Endothelial cell of umbilical vein (primary cell): ENCODE results near the gene ACER3. TPM values are rescaled to one million over a fixed set of nuclear protein-coding genes. Genes with fewer than 3 reads are reported as not detected.

Source experiments
- BruUV-seq: library from RNA; stranded (reverse); fragments of 400-500 nt; replicated peaks from 2 replicates; lab custom pipeline; 2021; lab: Mats Ljungman, UMichigan
- CTCF ChIA-PET: fragments of 300-600, 350-600 bp; sonication (Branson Sonifier 250); formaldehyde crosslinking; loops from one replicate; lab custom pipeline; 2021; ENCODE audit warnings: antibody characterized with exemption, inconsistent platforms; lab: Charles Lee
- POLR2A ChIA-PET: fragments of 300-600, 350-600 bp; sonication (Branson Sonifier 250); formaldehyde crosslinking; loops from one replicate; lab custom pipeline; 2021; ENCODE audit warnings: antibody characterized with exemption, inconsistent platforms; lab: Charles Lee
- DNase-seq: peaks from one replicate; pipeline ENCODE4 v3.0.0-alpha.2; 2011; ENCODE audit warnings: low read depth, low spot score
- FAIRE-seq: peaks from 2 replicates; lab custom pipeline; 2011; peaks lifted over from hg19 to GRCh38; lab: Jason Lieb, UNC
- H2AFZ ChIP-seq: 2 replicates; pipeline ENCODE4 v1.6.0; 2012; ENCODE audit warnings: low read depth, low read length, control low read depth, inconsistent platforms
- H3K27ac ChIP-seq: 2 replicates; pipeline ENCODE4 v1.5.1; 2011; ENCODE audit warnings: low read depth, mild to moderate bottlenecking, control low read depth, low read length, moderate library complexity; ENCODE audit not compliant: insufficient read depth
- H3K27me3 ChIP-seq, 2 experiments: 2 replicates each; pipeline versions ENCODE4 v1.6.0 to v1.6.1; 2011; ENCODE audit warnings: low read length in 2 of 2, mixed read lengths in 1 of 2; ENCODE audit not compliant: control insufficient read depth in 2 of 2, insufficient read depth in 2 of 2
- H3K36me3 ChIP-seq, 2 experiments: 2 replicates in 1 of 2; 3 replicates in 1 of 2; pipeline ENCODE4 v1.5.1; 2011; ENCODE audit warnings: low read length in 2 of 2, mild to moderate bottlenecking in 1 of 2, moderate library complexity in 1 of 2; ENCODE audit not compliant: control insufficient read depth in 2 of 2, insufficient read depth in 2 of 2; ENCODE audit errors: extremely low read depth in 1 of 2
- H3K4me1 ChIP-seq: 3 replicates; pipeline ENCODE4 v1.5.1; 2011; ENCODE audit warnings: mild to moderate bottlenecking, low read length; ENCODE audit not compliant: control insufficient read depth, insufficient read depth; ENCODE audit errors: extremely low read depth
- H3K4me2 ChIP-seq: 2 replicates; pipeline ENCODE4 v1.6.1; 2011; ENCODE audit warnings: low read length, control low read depth, mixed read lengths; ENCODE audit not compliant: insufficient read depth
- H3K4me3 ChIP-seq, 3 experiments: fragments of 200-600 bp in 1 of 3; sonication (generic), shearing (Covaris generic) in 1 of 3; replicated peaks in 1 of 3; 2 replicates each; pipeline ENCODE4 v1.5.1; 2011 to 2016; ENCODE audit warnings: control low read depth in 3 of 3, low read length in 3 of 3, mild to moderate bottlenecking in 2 of 3, inconsistent platforms in 1 of 3, low read depth in 1 of 3, moderate library complexity in 1 of 3; ENCODE audit not compliant: insufficient read depth in 1 of 3
- H3K79me2 ChIP-seq: 2 replicates; pipeline ENCODE4 v1.6.0; 2012; ENCODE audit warnings: low read length, inconsistent platforms; ENCODE audit not compliant: control insufficient read depth, insufficient read depth
- H3K9ac ChIP-seq: replicated peaks from 2 replicates; pipeline ENCODE3; 2011; ENCODE audit warnings: low read length, control low read depth; ENCODE audit not compliant: insufficient read depth; ENCODE audit errors: extremely low read depth
- H3K9me1 ChIP-seq: replicated peaks from 3 replicates; pipeline ENCODE4 v1.6.0; 2011; ENCODE audit warnings: mild to moderate bottlenecking, low read length; ENCODE audit not compliant: control insufficient read depth, insufficient read depth; ENCODE audit errors: extremely low read depth
- H3K9me3 ChIP-seq: replicated peaks from 2 replicates; pipeline ENCODE4 v1.5.1; 2012; ENCODE audit warnings: low read length, inconsistent platforms; ENCODE audit not compliant: control insufficient read depth, insufficient read depth
- H4K20me1 ChIP-seq: replicated peaks from 2 replicates; pipeline ENCODE3; 2011; ENCODE audit warnings: mild to moderate bottlenecking, low read length; ENCODE audit not compliant: control insufficient read depth, insufficient read depth; ENCODE audit errors: extremely low read depth
- CTCF ChIP-seq, 2 donors: IDR thresholded peaks; 1 replicate in 1 of 2; 2 replicates in 1 of 2; pipeline ENCODE4 v1.5.1; 2011; ENCODE audit warnings: low read length in 2 of 2, mild to moderate bottlenecking in 2 of 2, moderate library complexity in 2 of 2, control low read depth in 1 of 2, inconsistent platforms in 1 of 2, low read depth in 1 of 2; ENCODE audit not compliant: insufficient read depth in 1 of 2; ENCODE audit errors: extremely low read depth in 1 of 2
- EZH2 ChIP-seq: IDR thresholded peaks from 2 replicates; pipeline ENCODE4 v1.6.1; 2012; ENCODE audit warnings: borderline replicate concordance, low read depth, mild to moderate bottlenecking, moderate library complexity, low read length, inconsistent platforms; ENCODE audit not compliant: severe bottlenecking
- FOS ChIP-seq: IDR thresholded peaks from 2 replicates; pipeline ENCODE4 v1.6.1; 2011; ENCODE audit warnings: mild to moderate bottlenecking, low read length, moderate library complexity, borderline replicate concordance; ENCODE audit not compliant: insufficient read depth
- GATA2 ChIP-seq: IDR thresholded peaks from 2 replicates; pipeline ENCODE4 v1.7.0; 2011; ENCODE audit warnings: low read depth, mild to moderate bottlenecking, moderate library complexity, mixed read lengths, low read length; ENCODE audit not compliant: insufficient read length, insufficient read depth
- JUN ChIP-seq: IDR thresholded peaks from 2 replicates; pipeline ENCODE4 v1.6.1; 2011; ENCODE audit warnings: borderline replicate concordance, low read depth; ENCODE audit not compliant: insufficient read length, insufficient read depth
- MAX ChIP-seq: IDR thresholded peaks from 2 replicates; pipeline ENCODE4 v1.6.1; 2011; ENCODE audit not compliant: insufficient read depth, insufficient read length
- MYC ChIP-seq: IDR thresholded peaks from one replicate; pipeline ENCODE4 v1.6.1; 2011; ENCODE audit warnings: mild to moderate bottlenecking, low read depth, low read length
- POLR2A ChIP-seq: IDR thresholded peaks from 2 replicates; pipeline ENCODE4 v1.6.1; 2012; ENCODE audit warnings: low read depth, mild to moderate bottlenecking, control low read depth, low read length
- POLR2AphosphoS5 ChIP-seq: IDR thresholded peaks from 2 replicates; pipeline ENCODE4 v1.6.1; 2012; ENCODE audit warnings: low read depth, mild to moderate bottlenecking, control low read depth, low read length, moderate library complexity; ENCODE audit not compliant: insufficient read depth
- dilution Hi-C: fragments of 300-500 bp; cut with MboI; formaldehyde crosslinking; loops from one replicate; pipeline ENCODE4 v1.15.0; 2019; ENCODE audit warnings: low sequenced_read_pairs; ENCODE audit not compliant: extremely low pct_ligation_motif_present
- intact Hi-C: fragments of 100-400 bp; cut with micrococcal nuclease; formaldehyde crosslinking; loops from one replicate; pipeline ENCODE4 v1.10.0; 2022
- polyA plus RNA-seq, 4 experiments: library from polyadenylated mRNA; depleted of rRNA in 3 of 4; stranded (reverse) in 3 of 4; unstranded in 1 of 4; fragments of >200 nt; gene quantifications; 2 replicates each; pipeline versions ENCODE4 v1.2.1 to v1.2.3, GENCODE V29; 2011 to 2012; ENCODE audit warnings: missing spikeins in 1 of 4
- total RNA-seq: library from RNA; stranded (reverse); gene quantifications from 2 replicates; pipeline ENCODE4 v1.2.3, GENCODE V29; 2021

The ACER3 gene
- total and polyA plus RNA-seq, 2 donors (not counting 3 experiments of a cell fraction or from before 2014, with no cell fraction given): 9.9 to 31.6 TPM

- Histone ChIP-seq H3K27ac (no peak overlapping the region), H3K9ac (no peak overlapping the region), H3K4me1 (no peaks in the 10 kb centered on the region), H3K4me2 (no peak overlapping the region), H3K27me3 (peaks cover 4 to 10% of the 10 kb centered on the region in 2 experiments), H4K20me1 (no peaks in the 10 kb centered on the region), H3K79me2 (no peaks in the 10 kb centered on the region), H3K36me3 (no peaks in the 10 kb centered on the region), H3K4me3 (no peak overlapping the region), H3K9me3 (no peaks in the 10 kb centered on the region), H2AFZ (no peak overlapping the region), H3K9me1 (no peaks in the 10 kb centered on the region)
- DNase-seq: no peak
- ChIA-PET POLR2A (no interaction called here), CTCF (interaction anchor here (1.3 to 2.3 kb wide), 2 partner anchors 9 to 34 kb away, joined by 6 to 10 read pairs; no protein-coding TSS in a partner anchor)
- TF ChIP-seq EZH2 (no peak), GATA2 (no peak), MYC (no peak), CTCF (IDR thresholded peaks at IDR 0.05; ENCODE audit: extremely low read depth in 1 of 2, insufficient read depth in 1 of 2, low read depth in 1 of 2, low read length in 2 of 2) (no peak), FOS (no peak), JUN (no peak), POLR2A (no peak), MAX (no peak), POLR2AphosphoS5 (no peak)
- no TSS peak for BruUV-seq
- FAIRE-seq: no peak
- intact Hi-C loops (no loop called here), dilution Hi-C loops (no loop called here)
These were observed 196.2 kb downstream of the ACER3 start for GRCh38 chr11:77056814-77057402.
